ENCODE measurements around the gene FAM241A.
A peak's percentile ranks its signal among the peaks of the same experiment; 100 is the strongest.
"Not testable (repeated sequence)": the region's sequence is repeated elsewhere in the genome, so short reads cannot be mapped to it uniquely, and the experiment has no call there.

FAM241A gene

GRCh38 chr4:112145326-112145789, at the start of gene FAM241A:
Gene FAM241A (plus strand): TSS chr4:112145454. CDS start chr4:112145581, 127 bp downstream.
- peak; percentile 92 for DNase-seq

GRCh38 chr4:112098841-112099530, 46.3 kb upstream of the FAM241A start:
- DNase-seq: no peak

GRCh38 chr4:112099701-112100297, 45.5 kb upstream of the FAM241A start:
- peak; percentile 58 for DNase-seq

- no peak for DNase-seq
These were observed 42.3 kb upstream of the FAM241A start for GRCh38 chr4:112102875-112103370.

- no peak for DNase-seq
These were observed 39.9 kb upstream of the FAM241A start for GRCh38 chr4:112105201-112105969.

- DNase-seq: no peak
These were observed 35.7 kb upstream of the FAM241A start for GRCh38 chr4:112109360-112110058.

GRCh38 chr4:112110059-112110425, 35.2 kb upstream of the FAM241A start:
- DNase-seq: no peak

- no peak for DNase-seq
These were observed 33.9 kb upstream of the FAM241A start for GRCh38 chr4:112111306-112111705.

- not testable (repeated sequence) for DNase-seq
These were observed 33.2 kb upstream of the FAM241A start for GRCh38 chr4:112112095-112112494.

- DNase-seq: no peak
These were observed 32.6 kb upstream of the FAM241A start for GRCh38 chr4:112112590-112113170.

- DNase-seq: no peak
These were observed 31.4 kb upstream of the FAM241A start for GRCh38 chr4:112113864-112114263.

GRCh38 chr4:112114452-112114851, 30.8 kb upstream of the FAM241A start:
- DNase-seq: no peak

GRCh38 chr4:112118742-112119352, 26.4 kb upstream of the FAM241A start:
- DNase-seq: no peak

GRCh38 chr4:112119353-112119783, 25.9 kb upstream of the FAM241A start:
- no peak for DNase-seq

- DNase-seq: no peak
These were observed 25.2 kb upstream of the FAM241A start for GRCh38 chr4:112120021-112120420.

- no peak for DNase-seq
These were observed 19.8 kb upstream of the FAM241A start for GRCh38 chr4:112125416-112125815.

- no peak for DNase-seq
These were observed 18.1 kb upstream of the FAM241A start for GRCh38 chr4:112127048-112127637.

GRCh38 chr4:112127803-112128202, 17.5 kb upstream of the FAM241A start:
- DNase-seq: no peak

GRCh38 chr4:112128452-112128851, 16.8 kb upstream of the FAM241A start:
- no peak for DNase-seq

GRCh38 chr4:112130906-112131305, 14.3 kb upstream of the FAM241A start:
- DNase-seq: no peak

- DNase-seq: no peak
These were observed 8.7 kb upstream of the FAM241A start for GRCh38 chr4:112136551-112136950.

GRCh38 chr4:112138538-112138937, 6.7 kb upstream of the FAM241A start:
- no peak for DNase-seq

Data from CD4-positive, alpha-beta T cell treated with Interleukin-12 subunit alpha and Interleukin-12 subunit beta, for 1 hour (primary cell).